Mucosa of descending colon (tissue), 3 donors: Measurements from ENCODE around the gene CTAG1A. TPM values are rescaled to one million over a fixed set of nuclear protein-coding genes. Genes with fewer than 3 reads are reported as not detected.
"Not testable (repeated sequence)": the region's sequence is repeated elsewhere in the genome, so short reads cannot be mapped to it uniquely, and the experiment has no call there.

ENCODE experiments used
- ATAC-seq: fragments of 200-7000 bp; cut with Tn5 transposase; one replicate; pipeline ENCODE4 v1.9.1; 2020; ENCODE audit warnings: mild to moderate bottlenecking, moderate library complexity
- DNase-seq, 3 donors: peaks; one replicate each; pipeline ENCODE4 v3.0.0-alpha.2; 2020
- H3K36me3 ChIP-seq: fragments of 200-600 bp; one replicate; pipeline ENCODE4 v1.8.0; 2021; ENCODE audit warnings: low read depth, mild to moderate bottlenecking
- H3K4me1 ChIP-seq: fragments of 200-600 bp; one replicate; pipeline ENCODE4 v1.8.0; 2021; ENCODE audit warnings: low read depth, mild to moderate bottlenecking
- H3K4me3 ChIP-seq: fragments of 200-600 bp; one replicate; pipeline ENCODE4 v1.8.0; 2021; ENCODE audit warnings: mild to moderate bottlenecking
- H3K9me3 ChIP-seq: fragments of 200-600 bp; one replicate; pipeline ENCODE4 v1.8.0; 2021; ENCODE audit warnings: mild to moderate bottlenecking
- intact Hi-C, 2 donors: fragments of 100-400 bp; cut with DNase I in 1 of 2; cut with micrococcal nuclease in 1 of 2; formaldehyde crosslinking; loops; one replicate each; pipeline versions ENCODE4 v1.11.0 to v1.11.1; 2022; cut with DNase I, micrococcal nuclease
- total RNA-seq, 3 donors: library from RNA; stranded (reverse); fragmentation: NEBNext Ultra II Directional in 2 of 3; extraction: Animal tissue kit (Norgen Biotek cat#: 25700) in 2 of 3; gene quantifications; one replicate each; pipeline versions ENCODE4 v1.2.1 to v1.2.4, GENCODE V29; 2021 to 2023
- TF ChIP-seq, protein P1 (sequence below): fragments of 200-600 bp; IDR thresholded peaks from one replicate; pipeline ENCODE4 v1.8.0; 2022; ENCODE audit warnings: antibody characterized with exemption, mild to moderate bottlenecking
- donor health status: DM: no; HTN: no; CAD: no; lungs with moderate emphysema.
- donor health status: DM: no; HTN: no; CAD: no.
- donor health status: DM: no; HTN: yes; CAD: no.

Gene CTAG1A
- total RNA-seq, 3 donors from 2014 or later = not detected

DNA sequence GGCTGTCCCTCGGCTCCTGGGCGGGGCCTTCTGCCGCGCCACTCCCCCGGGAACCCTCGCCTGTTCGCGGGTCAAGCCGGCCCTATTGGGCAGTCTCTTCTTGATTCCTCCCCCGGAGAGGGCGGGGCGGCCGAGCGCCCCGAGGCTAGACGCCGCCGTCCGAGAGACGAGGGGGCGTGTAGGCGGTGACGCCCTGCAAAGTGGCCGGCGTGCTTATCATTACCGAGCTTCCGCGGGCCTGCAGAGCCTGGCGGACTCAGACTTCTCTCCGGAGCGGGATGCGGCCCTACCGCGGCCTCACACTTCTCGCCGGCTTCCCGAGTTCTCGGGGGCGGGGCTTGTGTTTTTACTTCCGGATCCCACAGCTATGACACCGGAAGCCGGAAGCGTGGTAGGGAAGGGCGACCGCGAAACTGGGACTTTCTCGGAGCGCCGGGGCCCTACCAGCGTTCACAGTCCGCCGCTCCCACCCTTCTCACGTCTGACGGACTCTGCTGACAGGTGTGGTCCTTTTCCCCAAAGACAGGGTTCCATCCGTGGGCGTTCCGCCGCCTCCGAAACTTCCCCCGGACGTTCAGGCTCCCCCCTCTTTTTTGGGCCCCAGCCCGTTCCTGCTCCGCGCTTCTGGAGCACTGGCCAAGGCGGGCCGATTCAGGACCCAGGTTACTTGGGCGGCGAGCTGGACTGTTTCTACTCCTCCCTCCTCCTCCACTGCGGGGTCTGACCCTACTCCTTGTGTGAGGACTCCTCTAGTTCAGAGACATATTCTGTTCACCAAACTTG lies 37.5 kb upstream of the CTAG1A start, which contains the start of gene IKBKG:
IKBKG (plus strand) TSS at position 376 of the 783 bp plus-strand sequence. CDS start 4,383 bp downstream, outside the sequence.
- intact Hi-C loops = no loop called here
- TF ChIP-seq, protein P1, sequence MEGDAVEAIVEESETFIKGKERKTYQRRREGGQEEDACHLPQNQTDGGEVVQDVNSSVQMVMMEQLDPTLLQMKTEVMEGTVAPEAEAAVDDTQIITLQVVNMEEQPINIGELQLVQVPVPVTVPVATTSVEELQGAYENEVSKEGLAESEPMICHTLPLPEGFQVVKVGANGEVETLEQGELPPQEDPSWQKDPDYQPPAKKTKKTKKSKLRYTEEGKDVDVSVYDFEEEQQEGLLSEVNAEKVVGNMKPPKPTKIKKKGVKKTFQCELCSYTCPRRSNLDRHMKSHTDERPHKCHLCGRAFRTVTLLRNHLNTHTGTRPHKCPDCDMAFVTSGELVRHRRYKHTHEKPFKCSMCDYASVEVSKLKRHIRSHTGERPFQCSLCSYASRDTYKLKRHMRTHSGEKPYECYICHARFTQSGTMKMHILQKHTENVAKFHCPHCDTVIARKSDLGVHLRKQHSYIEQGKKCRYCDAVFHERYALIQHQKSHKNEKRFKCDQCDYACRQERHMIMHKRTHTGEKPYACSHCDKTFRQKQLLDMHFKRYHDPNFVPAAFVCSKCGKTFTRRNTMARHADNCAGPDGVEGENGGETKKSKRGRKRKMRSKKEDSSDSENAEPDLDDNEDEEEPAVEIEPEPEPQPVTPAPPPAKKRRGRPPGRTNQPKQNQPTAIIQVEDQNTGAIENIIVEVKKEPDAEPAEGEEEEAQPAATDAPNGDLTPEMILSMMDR = no peak
- ATAC-seq (peak; percentile 93), DNase-seq (peak; percentile 92 to 94 (median 94))
- no peaks in the 10 kb centered on the region for H3K9me3 ChIP-seq
- no peaks in the 10 kb centered on the region for H3K36me3 ChIP-seq
- no peaks in the 10 kb centered on the region for H3K4me1 ChIP-seq
- peak within 1 kb of the TSS; percentile 36 for H3K4me3 ChIP-seq

DNA sequence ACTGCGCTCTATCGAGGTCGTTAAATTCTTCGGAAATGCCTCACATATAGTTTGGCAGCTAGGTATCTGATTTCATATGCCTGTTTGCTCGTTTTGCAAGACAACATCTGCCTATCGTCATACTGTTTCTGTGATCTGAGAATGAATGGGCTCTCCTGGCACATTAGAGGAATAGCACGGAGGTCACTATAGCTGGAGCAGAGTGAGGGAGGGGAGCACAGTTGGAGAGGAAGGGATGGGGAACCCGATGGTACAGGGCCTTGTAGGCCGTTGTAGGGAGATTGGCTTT lies 37.0 kb upstream of the CTAG1A start:
- Histone ChIP-seq H3K4me1 (no peaks in the 10 kb centered on the region), H3K4me3 (peak overlapping the region; percentile 36), H3K36me3 (no peaks in the 10 kb centered on the region), H3K9me3 (no peaks in the 10 kb centered on the region)
- TF ChIP-seq, protein P1 = no peak
- ATAC-seq = no peak
- intact Hi-C loops = no loop called here
- DNase-seq = no peak

DNA sequence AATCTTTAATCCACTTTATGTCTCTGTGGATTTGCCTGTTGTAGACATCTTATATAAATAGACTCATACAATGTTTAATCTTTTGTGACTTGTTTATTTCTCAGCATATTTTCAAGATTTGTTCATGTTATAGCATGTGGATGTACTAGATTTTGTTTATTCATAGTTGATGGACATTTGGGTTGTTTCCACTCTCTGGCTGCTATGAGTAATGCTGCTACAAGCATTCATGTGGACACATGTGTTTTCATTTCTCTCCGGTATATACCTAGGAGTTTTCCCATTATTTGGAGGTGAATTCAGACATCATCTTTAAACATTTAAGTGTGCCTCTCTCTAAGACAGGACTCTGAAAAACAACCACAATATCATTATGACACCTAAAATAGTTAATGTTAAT lies 35.2 kb upstream of the CTAG1A start:
- no peak for ATAC-seq
- no peak overlapping the region for H3K4me3 ChIP-seq
- DNase-seq = no peak
- no peaks in the 10 kb centered on the region for H3K9me3 ChIP-seq
- intact Hi-C loops = no loop called here
- no peaks in the 10 kb centered on the region for H3K4me1 ChIP-seq
- TF ChIP-seq, protein P1 = no peak
- no peaks in the 10 kb centered on the region for H3K36me3 ChIP-seq

DNA sequence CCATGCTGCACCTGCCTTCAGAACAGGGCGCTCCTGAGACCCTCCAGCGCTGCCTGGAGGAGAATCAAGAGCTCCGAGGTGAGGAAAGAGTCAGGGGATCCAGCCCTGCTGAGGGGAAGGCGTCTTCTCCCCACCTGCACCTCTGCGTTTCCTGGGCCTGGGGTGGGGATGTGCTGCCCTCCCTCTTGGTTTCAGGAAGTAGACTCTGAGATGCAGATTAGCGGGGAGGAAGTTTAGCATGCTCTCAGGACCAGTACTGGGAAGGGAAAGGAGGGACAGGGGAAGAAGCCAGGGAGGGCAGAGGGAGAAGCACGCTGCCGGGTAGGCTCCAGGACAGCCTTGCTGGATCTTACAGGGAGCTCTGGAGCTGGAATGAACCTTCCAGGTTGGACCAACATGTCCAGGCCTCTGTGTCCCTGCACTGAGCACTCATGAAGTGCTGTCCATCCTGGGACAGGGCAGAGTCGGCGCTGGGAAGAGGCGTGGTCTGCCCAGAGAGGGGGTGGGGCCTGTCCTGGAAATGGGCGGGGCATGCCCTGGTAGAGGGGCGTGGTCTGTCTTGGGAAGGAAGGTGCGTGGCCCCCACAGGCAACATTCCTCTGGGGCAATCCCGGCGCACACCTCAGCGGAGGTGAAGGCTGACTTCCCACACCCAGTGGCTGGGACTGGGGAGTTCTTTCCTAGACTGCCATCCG lies 32.7 kb upstream of the CTAG1A start:
- H3K36me3 ChIP-seq, intact Hi-C loops: not testable (repeated sequence)

DNA sequence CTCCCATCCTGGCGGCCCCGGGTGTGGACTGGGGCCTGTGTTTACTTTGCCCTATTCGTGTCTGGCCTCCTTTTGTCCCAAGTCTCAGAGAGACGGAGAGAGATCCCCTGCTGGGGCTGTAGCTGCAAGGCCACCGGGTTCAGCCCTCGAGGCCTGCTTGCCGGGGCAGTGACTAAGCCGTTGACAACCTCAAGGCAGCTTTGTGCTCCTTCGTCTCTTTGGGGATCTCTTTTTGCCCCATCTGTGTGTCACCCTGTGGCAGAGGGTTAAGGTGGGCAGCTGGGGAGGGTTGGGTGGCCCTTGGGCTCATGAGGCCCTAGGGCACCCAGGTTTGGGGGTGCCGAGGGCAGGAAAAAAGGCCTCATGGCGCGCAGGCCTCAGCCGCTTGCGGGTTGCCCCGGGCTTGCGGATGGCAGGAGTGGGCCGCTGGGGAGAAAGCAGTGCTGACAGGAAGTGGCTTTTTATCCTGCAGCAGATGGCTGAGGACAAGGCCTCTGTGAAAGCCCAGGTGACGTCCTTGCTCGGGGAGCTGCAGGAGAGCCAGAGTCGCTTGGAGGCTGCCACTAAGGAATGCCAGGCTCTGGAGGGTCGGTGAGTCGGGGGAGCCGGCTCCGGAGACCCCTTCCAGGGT lies 26.8 kb upstream of the CTAG1A start:
- H3K4me1 ChIP-seq, H3K4me3 ChIP-seq, H3K36me3 ChIP-seq, H3K9me3 ChIP-seq, intact Hi-C loops, DNase-seq, ATAC-seq: not testable (repeated sequence)

More for the DNA sequence above, 32.7 kb upstream of the CTAG1A start:
- ATAC-seq = peak; percentile 20
- not testable (repeated sequence) for H3K4me3 ChIP-seq, H3K4me1 ChIP-seq, DNase-seq, H3K9me3 ChIP-seq

DNA sequence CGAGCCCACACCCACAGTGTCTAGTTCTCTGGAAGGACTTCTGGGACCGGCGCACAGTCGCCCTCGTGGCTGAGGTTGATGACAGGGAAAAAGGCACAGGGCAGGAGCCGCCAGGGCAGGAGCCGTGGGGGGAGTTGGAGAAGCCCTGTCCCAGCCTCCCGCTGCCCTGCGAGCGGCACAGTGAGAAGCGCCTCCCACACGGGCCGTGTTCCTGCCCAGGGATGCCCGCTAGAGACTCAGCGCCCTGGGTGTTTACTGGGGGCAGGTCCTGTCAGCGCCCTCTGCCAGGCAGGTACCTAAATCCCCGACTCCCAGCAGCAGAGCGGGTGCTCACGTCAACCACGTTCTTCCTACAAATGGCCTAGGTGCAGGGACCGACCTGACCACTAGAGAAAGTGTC lies 26.0 kb upstream of the CTAG1A start:
- H3K4me1 ChIP-seq, intact Hi-C loops: not testable (repeated sequence)

DNA sequence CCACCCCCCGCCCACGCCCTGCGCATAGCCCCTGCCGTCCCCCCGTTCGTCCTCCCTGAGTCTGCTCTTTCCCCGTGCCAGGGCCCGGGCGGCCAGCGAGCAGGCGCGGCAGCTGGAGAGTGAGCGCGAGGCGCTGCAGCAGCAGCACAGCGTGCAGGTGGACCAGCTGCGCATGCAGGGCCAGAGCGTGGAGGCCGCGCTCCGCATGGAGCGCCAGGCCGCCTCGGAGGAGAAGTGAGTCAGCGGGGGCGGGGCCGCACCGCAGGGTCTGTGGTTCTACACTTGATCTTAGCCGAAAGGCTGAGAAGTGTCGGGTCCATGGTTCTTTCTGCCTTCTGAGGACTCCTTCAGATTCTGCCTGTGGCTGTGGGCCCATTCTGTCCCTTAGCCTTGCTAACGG lies 24.6 kb upstream of the CTAG1A start:
- ATAC-seq = not testable (repeated sequence)

More for the DNA sequence above, 26.0 kb upstream of the CTAG1A start:
- not testable (repeated sequence) for H3K9me3 ChIP-seq, H3K36me3 ChIP-seq, ATAC-seq, H3K4me3 ChIP-seq
- peak in 1 of 3 donors; percentile 5 for DNase-seq

DNA sequence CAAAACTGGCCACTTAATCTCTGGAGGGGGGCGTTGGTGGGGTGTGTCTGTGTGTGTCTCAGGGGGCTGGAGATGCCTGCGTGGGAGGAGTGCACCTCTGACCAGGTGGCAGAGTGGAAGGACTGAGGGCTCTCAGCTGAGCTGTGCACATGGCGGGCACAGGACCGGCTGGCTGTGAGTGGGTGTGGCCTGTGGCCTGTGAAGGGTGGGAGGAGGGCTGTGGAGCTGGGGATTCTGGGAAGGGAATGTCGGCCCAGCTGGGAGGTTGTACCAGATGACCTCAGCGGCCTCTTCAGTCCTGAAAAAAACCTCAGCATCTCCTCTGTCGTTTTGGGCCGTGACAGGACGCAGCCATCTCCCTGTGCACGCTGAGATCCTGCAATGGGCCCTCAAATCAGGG lies 22.6 kb upstream of the CTAG1A start:
- peak; percentile 33 for ATAC-seq
- intact Hi-C loops, H3K9me3 ChIP-seq, H3K4me3 ChIP-seq, DNase-seq, H3K36me3 ChIP-seq, H3K4me1 ChIP-seq: not testable (repeated sequence)

More for the DNA sequence above, 24.6 kb upstream of the CTAG1A start:
- H3K4me1 ChIP-seq, intact Hi-C loops, H3K4me3 ChIP-seq, H3K36me3 ChIP-seq, H3K9me3 ChIP-seq: not testable (repeated sequence)
- peak in 1 of 3 donors; percentile 3 for DNase-seq

DNA sequence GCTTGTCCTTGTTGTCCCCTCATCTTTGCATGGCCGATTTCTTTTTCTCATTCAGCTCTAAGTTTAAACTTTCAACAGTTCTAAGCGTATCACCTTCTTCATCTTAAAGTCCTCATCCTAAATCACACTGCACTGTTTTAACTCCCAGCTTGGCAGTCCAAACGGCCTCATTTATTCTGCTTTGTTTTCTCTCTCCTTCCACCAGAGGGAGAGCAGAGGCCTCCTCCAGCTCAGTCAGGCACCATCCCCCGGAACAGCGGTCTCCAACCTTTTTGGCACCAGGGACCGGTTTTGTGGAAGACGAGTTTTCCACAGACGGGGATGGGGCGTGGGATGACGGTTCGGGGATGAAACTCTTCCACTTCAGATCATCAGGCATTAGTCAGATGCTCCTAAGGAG lies 14.6 kb upstream of the CTAG1A start:
- H3K4me3 ChIP-seq, H3K36me3 ChIP-seq, intact Hi-C loops, H3K9me3 ChIP-seq, DNase-seq, H3K4me1 ChIP-seq, ATAC-seq: not testable (repeated sequence)

DNA sequence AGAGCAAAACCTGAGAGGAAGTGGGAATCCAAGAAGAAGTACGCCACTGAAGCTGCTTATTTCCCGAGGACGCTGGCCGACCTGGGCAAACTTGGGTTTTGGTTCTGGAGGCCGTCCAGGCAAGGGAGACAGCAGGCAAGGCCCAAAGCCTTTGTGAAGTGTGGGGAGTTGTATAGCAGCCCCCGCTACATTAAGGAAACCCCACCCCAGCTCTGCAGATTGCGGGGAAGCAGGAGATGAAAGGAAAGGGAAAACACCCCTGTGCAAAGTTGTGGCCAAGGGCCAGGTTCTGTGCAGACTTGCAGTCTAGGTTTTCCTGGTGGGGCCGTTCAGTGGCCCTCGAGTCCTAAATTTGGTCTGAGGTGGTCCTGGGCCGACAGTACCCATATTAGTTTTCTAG lies 11.9 kb upstream of the CTAG1A start:
- DNase-seq, ATAC-seq, H3K4me3 ChIP-seq, intact Hi-C loops, H3K9me3 ChIP-seq, H3K4me1 ChIP-seq, H3K36me3 ChIP-seq: not testable (repeated sequence)

DNA sequence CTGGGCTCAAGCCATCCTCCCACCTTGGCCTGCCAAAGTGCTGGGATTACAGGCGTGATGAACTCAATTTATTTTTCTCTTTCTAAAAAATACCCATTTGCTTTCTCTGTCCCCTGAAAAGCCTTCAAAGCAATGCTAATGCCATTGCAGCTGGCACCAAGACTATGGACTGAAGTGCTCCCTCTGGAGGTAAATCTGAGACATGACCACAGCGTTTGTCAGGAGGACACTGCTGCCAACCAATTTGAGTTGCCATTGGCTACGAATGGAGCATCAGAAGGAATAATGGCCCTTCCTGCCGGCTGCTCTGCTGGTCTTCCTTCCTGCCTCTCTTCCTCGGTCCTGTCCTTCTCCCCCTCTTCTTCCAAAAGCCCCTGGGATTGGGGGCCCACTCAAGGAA lies 9.9 kb upstream of the CTAG1A start:
- DNase-seq, H3K4me3 ChIP-seq, H3K4me1 ChIP-seq, intact Hi-C loops, H3K36me3 ChIP-seq, H3K9me3 ChIP-seq: not testable (repeated sequence)
- ATAC-seq = peak; percentile 71
